ENCODE data around the gene SHC4.

- TF ChIP-seq, protein P1, sequence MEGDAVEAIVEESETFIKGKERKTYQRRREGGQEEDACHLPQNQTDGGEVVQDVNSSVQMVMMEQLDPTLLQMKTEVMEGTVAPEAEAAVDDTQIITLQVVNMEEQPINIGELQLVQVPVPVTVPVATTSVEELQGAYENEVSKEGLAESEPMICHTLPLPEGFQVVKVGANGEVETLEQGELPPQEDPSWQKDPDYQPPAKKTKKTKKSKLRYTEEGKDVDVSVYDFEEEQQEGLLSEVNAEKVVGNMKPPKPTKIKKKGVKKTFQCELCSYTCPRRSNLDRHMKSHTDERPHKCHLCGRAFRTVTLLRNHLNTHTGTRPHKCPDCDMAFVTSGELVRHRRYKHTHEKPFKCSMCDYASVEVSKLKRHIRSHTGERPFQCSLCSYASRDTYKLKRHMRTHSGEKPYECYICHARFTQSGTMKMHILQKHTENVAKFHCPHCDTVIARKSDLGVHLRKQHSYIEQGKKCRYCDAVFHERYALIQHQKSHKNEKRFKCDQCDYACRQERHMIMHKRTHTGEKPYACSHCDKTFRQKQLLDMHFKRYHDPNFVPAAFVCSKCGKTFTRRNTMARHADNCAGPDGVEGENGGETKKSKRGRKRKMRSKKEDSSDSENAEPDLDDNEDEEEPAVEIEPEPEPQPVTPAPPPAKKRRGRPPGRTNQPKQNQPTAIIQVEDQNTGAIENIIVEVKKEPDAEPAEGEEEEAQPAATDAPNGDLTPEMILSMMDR (conservative IDR thresholded peaks at IDR 0.05; ENCODE audit: low read length), result no peak
- TF ChIP-seq EZH2phosphoT487 (IDR thresholded peaks at IDR 0.05; ENCODE audit: borderline replicate concordance, low read depth, low read length), result no peak
Measured at GRCh38 chr15:48968066-48968465, 4.3 kb upstream of the SHC4 start.

All from OCI-LY7 (cell line).